ENCODE results near the gene NFE2L2.

DNA sequence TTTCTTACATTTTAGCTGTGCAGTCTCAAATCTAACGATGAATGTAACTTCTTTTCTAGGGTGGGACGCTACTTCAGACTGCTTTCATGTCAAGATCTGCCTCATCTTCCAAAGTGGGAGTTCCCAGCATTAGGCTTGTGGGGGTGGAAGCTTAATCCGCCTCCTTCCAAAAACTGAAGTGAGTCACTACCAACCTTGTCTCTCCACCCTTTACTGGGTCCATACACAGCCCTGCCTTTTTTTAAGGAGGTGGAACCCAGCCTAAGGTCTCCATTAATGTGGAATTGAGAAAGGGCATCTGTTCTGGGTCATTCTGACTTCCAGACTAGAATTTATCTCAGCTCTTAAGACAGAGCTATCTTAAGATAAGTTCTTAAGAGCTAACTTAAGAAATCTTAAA lies 42.0 kb upstream of the NFE2L2 start:
- TF ChIP-seq CTCF (IDR thresholded peaks at IDR 0.05), result no peak
- TF ChIP-seq POLR2A (IDR thresholded peaks at IDR 0.05), result no peak
- no peak for TF ChIP-seq POLR2AphosphoS5 (IDR thresholded peaks at IDR 0.05)

Measured in sigmoid colon (tissue), 4 donors.